ENCODE measurements around the gene ABCG5.

The ABCG5 gene

DNA sequence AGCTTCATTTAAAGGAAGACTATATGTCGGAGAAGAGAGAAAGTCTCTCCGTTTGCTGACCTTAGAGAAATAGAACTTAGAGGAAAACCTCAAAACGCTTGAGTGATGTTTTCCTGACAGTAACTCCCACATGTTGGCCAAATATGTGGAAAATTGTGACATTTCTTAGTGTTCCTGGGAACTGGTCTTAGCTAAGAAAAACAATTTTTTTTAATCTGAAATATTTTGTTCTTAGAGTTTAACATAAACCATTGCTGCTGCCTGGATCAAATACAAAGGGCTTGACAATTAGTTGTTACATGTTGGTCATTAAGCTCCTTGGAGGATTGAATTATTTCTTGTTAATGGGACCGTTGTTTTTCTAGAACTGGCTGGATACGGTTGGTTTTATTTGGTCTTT, 48.5 kb downstream of the ABCG5 start:
- DNase-seq (ENCODE audit: low spot score in 2 of 2) (no peak), ATAC-seq (replicated peaks; ENCODE audit: extremely low read depth, poor library complexity, severe bottlenecking) (no peak)
- Mint-ChIP-seq H3K27ac (ENCODE audit: low read depth) (no peak overlapping the region), H3K4me3 (no peak overlapping the region), H3K36me3 (ENCODE audit: insufficient read depth) (peaks cover 5% of the 10 kb centered on the region), H3K27me3 (no peaks in the 10 kb centered on the region), H3K9me3 (no peaks in the 10 kb centered on the region), H3K4me1 (no peaks in the 10 kb centered on the region)

- ATAC-seq (replicated peaks; ENCODE audit: extremely low read depth, poor library complexity, severe bottlenecking), result no peak
- Mint-ChIP-seq H3K36me3 (ENCODE audit: insufficient read depth) (peaks cover 5% of the 10 kb centered on the region), H3K9me3 (no peaks in the 10 kb centered on the region), H3K4me3 (no peak overlapping the region), H3K27me3 (no peaks in the 10 kb centered on the region), H3K27ac (ENCODE audit: low read depth) (no peak overlapping the region), H3K4me1 (no peaks in the 10 kb centered on the region)
- no peak for DNase-seq (ENCODE audit: low spot score in 2 of 2)
Observed at GRCh38 chr2:43788646-43789045, 50.0 kb downstream of the ABCG5 start.

DNA sequence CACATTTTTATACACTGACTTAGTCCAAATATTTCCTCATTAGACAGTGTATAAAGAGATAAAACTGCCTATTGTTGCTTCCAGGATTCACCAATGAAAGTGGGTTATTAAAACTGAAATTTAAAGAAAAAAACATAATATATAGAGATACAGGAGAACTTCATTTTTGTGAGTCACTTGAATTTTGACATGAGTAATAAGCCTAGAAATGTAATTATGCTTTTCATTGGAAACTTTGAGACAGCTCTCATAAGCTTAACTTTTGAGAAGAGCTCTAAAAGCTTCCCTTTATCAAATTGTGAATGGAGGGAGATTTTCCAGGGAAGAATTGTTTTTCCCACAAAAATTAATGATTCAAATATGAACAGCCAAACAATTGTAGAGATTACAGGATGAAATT, 50.7 kb downstream of the ABCG5 start:
- no peak for ATAC-seq (replicated peaks; ENCODE audit: extremely low read depth, poor library complexity, severe bottlenecking)
- no peaks in the 10 kb centered on the region for H3K4me1 Mint-ChIP-seq

GRCh38 chr2:43778233-43778632, 60.4 kb downstream of the ABCG5 start:
- peaks cover 2% of the 10 kb centered on the region for H3K36me3 Mint-ChIP-seq (ENCODE audit: insufficient read depth)
- no peak overlapping the region for H3K27ac Mint-ChIP-seq (ENCODE audit: low read depth)
- no peak for ATAC-seq (replicated peaks; ENCODE audit: extremely low read depth, poor library complexity, severe bottlenecking)
- no peaks in the 10 kb centered on the region for H3K27me3 Mint-ChIP-seq
- no peaks in the 10 kb centered on the region for H3K9me3 Mint-ChIP-seq
- no peak for DNase-seq (ENCODE audit: low spot score in 2 of 2)
- peaks cover 17% of the 10 kb centered on the region for H3K4me1 Mint-ChIP-seq
- H3K4me3 Mint-ChIP-seq, result no peak overlapping the region

More for the DNA sequence above, 50.7 kb downstream of the ABCG5 start:
- Mint-ChIP-seq H3K27me3 (no peaks in the 10 kb centered on the region), H3K9me3 (no peaks in the 10 kb centered on the region), H3K36me3 (ENCODE audit: insufficient read depth) (peaks cover 5% of the 10 kb centered on the region), H3K27ac (ENCODE audit: low read depth) (no peak overlapping the region), H3K4me3 (no peak overlapping the region)
- DNase-seq (ENCODE audit: low spot score in 2 of 2), result no peak

- Mint-ChIP-seq H3K27me3 (no peaks in the 10 kb centered on the region), H3K4me1 (peaks cover 18% of the 10 kb centered on the region), H3K9me3 (no peaks in the 10 kb centered on the region), H3K4me3 (no peak overlapping the region), H3K27ac (ENCODE audit: low read depth) (no peak overlapping the region), H3K36me3 (ENCODE audit: insufficient read depth) (peaks cover 2% of the 10 kb centered on the region)
- no peak for DNase-seq (ENCODE audit: low spot score in 2 of 2)
- ATAC-seq (replicated peaks; ENCODE audit: extremely low read depth, poor library complexity, severe bottlenecking), result no peak
Observed at GRCh38 chr2:43777306-43777926, 61.2 kb downstream of the ABCG5 start.

DNA sequence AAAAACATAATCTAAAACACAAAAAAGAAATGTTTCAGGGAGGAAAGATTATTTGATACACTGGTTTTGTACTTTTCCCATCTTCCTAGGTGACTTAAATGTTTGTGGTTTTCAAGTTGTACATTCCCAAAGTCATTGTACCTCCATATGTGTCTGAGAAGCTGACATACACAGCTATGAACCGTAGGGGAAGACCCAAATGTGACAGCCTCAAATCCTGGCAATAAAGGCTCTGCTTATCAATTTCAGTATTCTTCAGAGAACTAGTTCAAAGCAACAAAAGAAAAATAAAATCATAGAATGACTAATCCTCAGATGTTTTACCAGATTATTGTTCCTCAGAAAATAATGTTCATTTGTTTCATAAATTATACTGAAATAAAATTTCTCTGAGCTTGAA, 62.3 kb downstream of the ABCG5 start:
- Mint-ChIP-seq H3K27ac (ENCODE audit: low read depth) (no peak overlapping the region), H3K27me3 (no peaks in the 10 kb centered on the region), H3K4me3 (no peak overlapping the region), H3K4me1 (peaks cover 18% of the 10 kb centered on the region), H3K36me3 (ENCODE audit: insufficient read depth) (peaks cover 2% of the 10 kb centered on the region), H3K9me3 (no peaks in the 10 kb centered on the region)
- ATAC-seq (replicated peaks; ENCODE audit: extremely low read depth, poor library complexity, severe bottlenecking) (no peak), DNase-seq (ENCODE audit: low spot score in 2 of 2) (no peak)

DNA sequence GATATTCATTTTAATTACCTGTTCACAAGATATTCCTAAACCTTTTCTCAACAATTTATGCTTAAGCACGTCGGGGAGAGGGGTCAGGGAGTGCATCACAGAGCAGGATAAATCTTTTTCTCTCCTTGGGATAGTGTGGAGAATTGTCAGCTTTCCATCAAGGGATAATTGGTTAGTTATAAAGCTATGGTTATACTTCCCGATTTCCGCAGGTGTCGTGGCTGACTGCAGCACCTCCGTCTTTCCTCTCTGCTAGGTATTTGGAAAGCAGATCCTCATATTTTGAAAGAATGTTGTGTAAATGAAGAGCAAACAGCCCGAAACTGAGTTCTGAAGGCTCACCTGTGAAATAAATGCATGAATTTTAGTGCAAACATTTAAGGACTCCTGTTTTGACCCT, 64.0 kb downstream of the ABCG5 start:
- no peaks in the 10 kb centered on the region for H3K27me3 Mint-ChIP-seq
- peak overlapping the region; percentile 94 for H3K27ac Mint-ChIP-seq (ENCODE audit: low read depth)
- peaks cover 18% of the 10 kb centered on the region for H3K4me1 Mint-ChIP-seq
- DNase-seq (ENCODE audit: low spot score in 2 of 2) (no peak), ATAC-seq (replicated peaks; ENCODE audit: extremely low read depth, poor library complexity, severe bottlenecking) (no peak)
- peaks cover 2% of the 10 kb centered on the region for H3K36me3 Mint-ChIP-seq (ENCODE audit: insufficient read depth)
- peak overlapping the region; percentile 98 for H3K4me3 Mint-ChIP-seq
- no peaks in the 10 kb centered on the region for H3K9me3 Mint-ChIP-seq

GRCh38 chr2:43773876-43774613, 64.6 kb downstream of the ABCG5 start, which contains the start of gene DYNC2LI1:
Gene DYNC2LI1, plus strand, starts transcription at chr2:43774039. Its CDS starts 100 bp downstream, at chr2:43774139.
- peak within 1 kb of the TSS; percentile 98 for H3K4me3 Mint-ChIP-seq
- ATAC-seq (replicated peaks; ENCODE audit: extremely low read depth, poor library complexity, severe bottlenecking), result peak; percentile 92
- H3K4me1 Mint-ChIP-seq, result peaks cover 18% of the 10 kb centered on the region
- H3K9me3 Mint-ChIP-seq, result no peaks in the 10 kb centered on the region
- peak; percentile 39 to 53 for DNase-seq (ENCODE audit: low spot score in 2 of 2)
- no peaks in the 10 kb centered on the region for H3K27me3 Mint-ChIP-seq
- H3K36me3 Mint-ChIP-seq (ENCODE audit: insufficient read depth), result peaks cover 2% of the 10 kb centered on the region
- H3K27ac Mint-ChIP-seq (ENCODE audit: low read depth), result peak within 1 kb of the TSS; percentile 94

- no peaks in the 10 kb centered on the region for H3K36me3 Mint-ChIP-seq (ENCODE audit: insufficient read depth)
- DNase-seq (ENCODE audit: low spot score in 2 of 2) (no peak), ATAC-seq (replicated peaks; ENCODE audit: extremely low read depth, poor library complexity, severe bottlenecking) (no peak)
- no peaks in the 10 kb centered on the region for H3K27me3 Mint-ChIP-seq
- no peak overlapping the region for H3K4me3 Mint-ChIP-seq
- H3K9me3 Mint-ChIP-seq, result no peaks in the 10 kb centered on the region
- no peak overlapping the region for H3K27ac Mint-ChIP-seq (ENCODE audit: low read depth)
- no peaks in the 10 kb centered on the region for H3K4me1 Mint-ChIP-seq
Observed at GRCh38 chr2:43766006-43766405, 72.6 kb downstream of the ABCG5 start.

DNA sequence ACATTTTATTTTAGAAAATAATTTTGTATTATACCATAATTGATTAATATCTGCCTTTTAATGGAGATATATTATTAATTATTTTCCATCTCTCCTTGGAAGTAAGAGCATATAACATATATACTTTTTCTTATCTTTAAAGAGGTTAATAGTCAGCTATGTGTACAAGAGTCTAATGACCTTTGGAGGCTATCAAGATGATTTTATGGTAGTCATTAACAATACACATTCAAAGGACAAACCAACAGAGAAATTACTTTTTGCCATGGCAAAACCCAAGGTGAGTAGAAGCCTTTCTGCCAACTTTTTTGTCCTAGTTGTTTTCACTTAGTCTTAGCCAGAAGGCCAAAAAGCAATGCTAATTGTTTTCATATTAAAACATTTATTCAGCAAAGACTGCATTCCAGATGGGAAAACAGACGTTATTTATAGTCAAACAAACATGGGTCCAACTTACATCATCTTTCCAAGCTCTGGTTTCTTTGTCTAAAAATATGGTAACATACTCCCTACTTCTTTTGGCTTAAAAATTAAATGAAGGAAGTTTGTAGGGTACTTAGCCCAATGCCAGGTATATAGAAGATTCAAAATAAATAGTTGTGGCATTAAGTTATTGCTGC, 74.4 kb downstream of the ABCG5 start:
- no peak overlapping the region for H3K27ac Mint-ChIP-seq (ENCODE audit: low read depth)
- H3K4me3 Mint-ChIP-seq, result no peak overlapping the region
- no peak for ATAC-seq (replicated peaks; ENCODE audit: extremely low read depth, poor library complexity, severe bottlenecking)
- no peaks in the 10 kb centered on the region for H3K9me3 Mint-ChIP-seq
- no peaks in the 10 kb centered on the region for H3K36me3 Mint-ChIP-seq (ENCODE audit: insufficient read depth)
- DNase-seq (ENCODE audit: low spot score in 2 of 2), result no peak
- no peaks in the 10 kb centered on the region for H3K4me1 Mint-ChIP-seq
- no peaks in the 10 kb centered on the region for H3K27me3 Mint-ChIP-seq

DNA sequence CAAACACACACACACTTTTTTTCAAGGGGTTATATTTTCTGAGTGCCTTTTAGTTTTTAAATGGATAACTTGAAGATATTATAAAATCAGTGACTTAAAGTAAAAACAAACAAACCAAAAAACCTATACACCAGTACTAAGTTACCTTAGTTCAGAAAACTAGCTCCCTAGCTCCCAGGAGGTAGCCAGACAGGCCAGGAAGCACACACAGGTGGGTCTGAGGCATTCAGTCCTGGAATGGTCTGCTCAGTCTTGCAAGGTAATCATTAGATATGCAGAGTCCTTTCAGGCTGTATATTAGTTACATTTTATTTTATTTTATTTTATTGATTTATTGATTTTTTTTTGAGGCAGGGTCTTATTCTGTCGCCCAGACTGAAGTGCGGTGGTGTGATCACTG, 75.5 kb downstream of the ABCG5 start:
- H3K27me3 Mint-ChIP-seq, result no peaks in the 10 kb centered on the region
- H3K9me3 Mint-ChIP-seq, result no peaks in the 10 kb centered on the region
- H3K27ac Mint-ChIP-seq (ENCODE audit: low read depth), result no peak overlapping the region
- H3K36me3 Mint-ChIP-seq (ENCODE audit: insufficient read depth), result no peaks in the 10 kb centered on the region
- no peak for DNase-seq (ENCODE audit: low spot score in 2 of 2)
- no peak for ATAC-seq (replicated peaks; ENCODE audit: extremely low read depth, poor library complexity, severe bottlenecking)
- no peak overlapping the region for H3K4me3 Mint-ChIP-seq
- H3K4me1 Mint-ChIP-seq, result no peaks in the 10 kb centered on the region
